GM12878 (cell line): ENCODE data around the gene EPHB1. TPM values are rescaled to one million over a fixed set of nuclear protein-coding genes. Genes with fewer than 3 reads are reported as not detected.

Experiments
- ATAC-seq: fragments of 200-7000 bp; cut with Tn5 transposase; 3 replicates; pipeline ENCODE4 v1.9.1; 2020; ENCODE audit warnings: mild to moderate bottlenecking, moderate library complexity
- BruUV-seq: library from RNA; stranded (reverse); fragments of 400-500 nt; replicated peaks from 2 replicates; lab custom pipeline; 2021; lab: Mats Ljungman, UMichigan
- CTCF ChIA-PET: fragments of 300-600 bp; sonication (Branson Sonifier 250); formaldehyde crosslinking; extraction: SDS; loops from one replicate; lab custom pipeline; 2021; ENCODE audit warnings: inconsistent platforms; lab: Yijun Ruan, JAX
- POLR2A ChIA-PET: fragments of 350-600 bp; formaldehyde crosslinking; extraction: SDS; loops from one replicate; lab custom pipeline; 2021; ENCODE audit warnings: inconsistent platforms; lab: Charles Lee
- RAD21 ChIA-PET: fragments of 300-600 bp; sonication (Branson Sonifier 250); formaldehyde crosslinking; loops from one replicate; lab custom pipeline; 2023; ENCODE audit warnings: antibody characterized with exemption; ENCODE audit not compliant: unreplicated experiment; lab: Charles Lee
- SMC1A ChIA-PET: fragments of 300-600 bp; sonication (Branson Sonifier 250); formaldehyde crosslinking; loops from one replicate; lab custom pipeline; 2023; ENCODE audit not compliant: unreplicated experiment, uncharacterized antibody; lab: Charles Lee
- DNase-seq: peaks from one replicate; pipeline ENCODE4 v3.0.0-alpha.2; 2011; ENCODE audit warnings: low read depth, low spot score
- FAIRE-seq: peaks from 3 replicates; lab custom pipeline; 2011; peaks lifted over from hg19 to GRCh38; lab: Jason Lieb, UNC
- H2AFZ ChIP-seq: 2 replicates; pipeline ENCODE4 v1.6.0; 2011; ENCODE audit warnings: low read depth, low read length, control low read depth; ENCODE audit not compliant: control insufficient read depth
- H3K27ac ChIP-seq: 2 replicates; pipeline ENCODE4 v1.5.1; 2011; ENCODE audit warnings: control low read depth; ENCODE audit not compliant: control insufficient read depth, insufficient read depth
- H3K27me3 ChIP-seq, 2 experiments: replicated peaks in 1 of 2; 2 replicates each; pipeline versions ENCODE4 v1.6.0 to v1.6.1; 2011; ENCODE audit warnings: low read length in 1 of 2; ENCODE audit not compliant: control insufficient read depth in 2 of 2, insufficient read depth in 2 of 2
- H3K36me3 ChIP-seq, 2 experiments: 2 replicates each; pipeline ENCODE4 v1.5.1; 2011; ENCODE audit warnings: low read length in 1 of 2; ENCODE audit not compliant: control insufficient read depth in 2 of 2, insufficient read depth in 2 of 2
- H3K4me1 ChIP-seq: 2 replicates; pipeline ENCODE4 v1.6.1; 2011; ENCODE audit warnings: mild to moderate bottlenecking, low read length, moderate library complexity, mixed read lengths; ENCODE audit not compliant: control insufficient read depth, insufficient read depth
- H3K4me2 ChIP-seq: 2 replicates; pipeline ENCODE4 v1.6.0; 2011; ENCODE audit warnings: control low read depth; ENCODE audit not compliant: control insufficient read depth, insufficient read depth
- H3K4me3 ChIP-seq: fragments of 200-600 bp; sonication (generic); 2 replicates; pipeline ENCODE4 v1.5.1; 2016
- H3K79me2 ChIP-seq: 2 replicates; pipeline ENCODE4 v1.6.0; 2011; ENCODE audit warnings: low read length; ENCODE audit not compliant: control insufficient read depth, insufficient read depth
- H3K9ac ChIP-seq: 2 replicates; pipeline ENCODE4 v1.8.0; 2011; ENCODE audit warnings: low read length, control low read depth, mixed read lengths; ENCODE audit not compliant: control insufficient read depth, insufficient read depth
- H3K9me3 ChIP-seq: replicated peaks from 3 replicates; pipeline ENCODE4 v1.5.1; 2011; ENCODE audit warnings: mild to moderate bottlenecking, low read length; ENCODE audit not compliant: control insufficient read depth, insufficient read depth
- H4K20me1 ChIP-seq: 2 replicates; pipeline ENCODE4 v1.6.0; 2011; ENCODE audit not compliant: control insufficient read depth, insufficient read depth
- HDAC2 ChIP-seq: fragments of 200-600 bp; sonication (generic); IDR thresholded peaks from 2 replicates; pipeline ENCODE4 v1.6.1; 2017
- HSF1 ChIP-seq: fragments of 150-350 bp; IDR thresholded peaks from 2 replicates; pipeline ENCODE4 v1.6.1; 2014; ENCODE audit warnings: mild to moderate bottlenecking, low read depth, low read length
- KAT2A ChIP-seq: conservative IDR thresholded peaks from 2 replicates; pipeline ENCODE4 v1.6.1; 2011; ENCODE audit warnings: low read depth, low read length; ENCODE audit not compliant: control insufficient read depth
- MTA3 ChIP-seq: IDR thresholded peaks from 2 replicates; pipeline ENCODE4 v1.6.1; 2012; ENCODE audit warnings: low read length, inconsistent platforms, borderline replicate concordance
- SREBF1 ChIP-seq: IDR thresholded peaks from 2 replicates; pipeline ENCODE4 v1.6.1; 2012; ENCODE audit warnings: mild to moderate bottlenecking, low read length
- TBL1XR1 ChIP-seq: IDR thresholded peaks from 2 replicates; pipeline ENCODE4 v1.6.1; 2012; ENCODE audit warnings: low read depth, low read length, improper control_type of control experiment
- YY1 ChIP-seq: IDR thresholded peaks from 2 replicates; pipeline ENCODE4 v1.6.1; 2011; ENCODE audit warnings: low read depth, mild to moderate bottlenecking, low read length
- ZNF384 ChIP-seq: IDR thresholded peaks from 2 replicates; pipeline ENCODE4 v1.6.1; 2012; ENCODE audit warnings: low read depth, mild to moderate bottlenecking, low read length, improper control_type of control experiment, borderline replicate concordance
- WGBS: methylation state at CpG from one replicate; pipeline ENCODE4 v1.1.6; 2016; ENCODE audit warnings: low lambda C conversion rate; ENCODE audit not compliant: insufficient replicate concordance, insufficient coverage; ENCODE audit errors: missing lambda C conversion rate; 5-methylcytosine and 5-hydroxymethylcytosine counted together
- in situ Hi-C: fragments of 300-500 bp; cut with MboI; formaldehyde crosslinking; loops from 9 replicates; pipeline ENCODE4 v1.14.3; 2018; ENCODE audit warnings: mixed read lengths
- intact Hi-C: fragments of 100-400 bp; cut with micrococcal nuclease; formaldehyde crosslinking; loops from one replicate; pipeline ENCODE4 v1.14.2; 2022; ENCODE audit not compliant: unreplicated experiment
- polyA plus RNA-seq, 11 experiments: library from polyadenylated mRNA; depleted of rRNA in 4 of 11; unstranded in 6 of 11; stranded (reverse) in 5 of 11; fragments of >200 nt; fragmentation: Nextera tagmentation in 4 of 11; fragmentation: Illumina TruSeq in 1 of 11; extraction: Ambion mirVana in 4 of 11; extraction: Trizol in 1 of 11; gene quantifications; 1 replicate in 1 of 11; 2 replicates in 10 of 11; pipeline versions ENCODE4 v1.2.1 to v1.2.3, GENCODE V29; 2011 to 2016; ENCODE audit warnings: inconsistent platforms in 2 of 11, missing spikeins in 2 of 11, low read depth in 1 of 11
- total RNA-seq, 4 experiments: library from RNA; depleted of rRNA in 3 of 4; stranded (reverse); fragments of >200 nt in 3 of 4; fragmentation: Illumina TruSeq in 1 of 4; extraction: Trizol in 1 of 4; gene quantifications; 2 replicates each; pipeline versions ENCODE4 v1.2.1 to v1.2.3, GENCODE V29; 2013 to 2021
- TF ChIP-seq, protein P1 (sequence below): fragments of 450-650 bp; formaldehyde crosslinking; IDR thresholded peaks from 2 replicates; pipeline ENCODE4 v1.4.0; 2022; ENCODE audit warnings: mild to moderate bottlenecking, moderate library complexity

The EPHB1 gene
- total and polyA plus RNA-seq, 10 of the 15 experiments (the other 5 are each of a cell fraction or from before 2014, with no cell fraction given) = 0.33 to 23.8 (median 1.2) TPM

DNA sequence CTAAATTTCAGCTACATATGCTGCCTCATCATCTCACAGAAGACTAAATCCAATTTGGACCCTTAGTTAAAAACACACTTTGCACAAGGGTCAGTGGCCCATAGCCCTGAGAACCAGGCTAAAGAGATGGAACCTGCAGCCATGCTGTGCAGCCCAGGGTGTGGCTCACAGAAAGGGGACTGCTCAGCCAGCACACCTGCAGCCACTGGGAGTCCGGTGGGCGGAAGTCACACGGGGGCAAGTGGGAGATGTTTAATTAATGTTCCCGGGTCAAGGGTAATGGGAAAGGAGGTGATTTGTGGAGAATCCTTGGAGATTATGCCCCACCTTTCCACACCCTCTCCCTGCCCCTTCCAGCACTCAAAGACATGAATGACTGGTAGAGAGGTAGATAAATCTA lies 467.4 kb downstream of the EPHB1 start (continued):
- TF ChIP-seq HSF1 = no peak

DNA sequence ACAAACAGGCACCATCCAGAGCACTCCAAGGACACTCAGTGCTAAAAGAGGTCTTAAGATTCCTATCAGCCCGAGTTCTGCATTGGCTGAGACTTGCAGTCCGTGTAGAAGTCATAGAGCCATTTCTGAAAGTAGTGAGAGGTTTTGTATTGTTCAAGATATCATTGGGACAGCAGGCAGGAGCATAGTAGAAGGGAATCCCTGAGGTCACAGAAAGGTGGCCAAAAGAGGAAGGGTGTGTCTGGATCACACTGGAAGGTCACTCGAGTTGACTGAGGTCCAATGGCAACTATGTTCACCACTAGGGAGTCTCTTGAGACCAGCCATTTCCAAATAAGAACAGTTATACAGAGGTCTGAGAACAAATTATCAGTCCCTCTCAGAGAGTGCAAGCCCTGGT lies 468.3 kb downstream of the EPHB1 start:
- DNase-seq = no peak
- Histone ChIP-seq H3K9ac (no peak overlapping the region), H2AFZ (no peak overlapping the region), H3K27me3 (no peaks in the 10 kb centered on the region), H3K4me3 (no peak overlapping the region), H3K4me2 (no peak overlapping the region), H3K9me3 (no peaks in the 10 kb centered on the region), H3K79me2 (no peaks in the 10 kb centered on the region), H3K27ac (no peak overlapping the region), H3K4me1 (no peaks in the 10 kb centered on the region), H3K36me3 (peaks cover 0 to 3% of the 10 kb centered on the region in 2 experiments; a peak in 2 of 4 replicates), H4K20me1 (no peaks in the 10 kb centered on the region)
- in situ Hi-C loops (no loop called here), intact Hi-C loops (no loop called here)
- BruUV-seq = no TSS peak
- no peak for TF ChIP-seq ZNF384
- TF ChIP-seq SREBF1 = no peak
- no peak for TF ChIP-seq YY1
- TF ChIP-seq KAT2A = no peak
- no peak for TF ChIP-seq HDAC2
- TF ChIP-seq, protein P1, sequence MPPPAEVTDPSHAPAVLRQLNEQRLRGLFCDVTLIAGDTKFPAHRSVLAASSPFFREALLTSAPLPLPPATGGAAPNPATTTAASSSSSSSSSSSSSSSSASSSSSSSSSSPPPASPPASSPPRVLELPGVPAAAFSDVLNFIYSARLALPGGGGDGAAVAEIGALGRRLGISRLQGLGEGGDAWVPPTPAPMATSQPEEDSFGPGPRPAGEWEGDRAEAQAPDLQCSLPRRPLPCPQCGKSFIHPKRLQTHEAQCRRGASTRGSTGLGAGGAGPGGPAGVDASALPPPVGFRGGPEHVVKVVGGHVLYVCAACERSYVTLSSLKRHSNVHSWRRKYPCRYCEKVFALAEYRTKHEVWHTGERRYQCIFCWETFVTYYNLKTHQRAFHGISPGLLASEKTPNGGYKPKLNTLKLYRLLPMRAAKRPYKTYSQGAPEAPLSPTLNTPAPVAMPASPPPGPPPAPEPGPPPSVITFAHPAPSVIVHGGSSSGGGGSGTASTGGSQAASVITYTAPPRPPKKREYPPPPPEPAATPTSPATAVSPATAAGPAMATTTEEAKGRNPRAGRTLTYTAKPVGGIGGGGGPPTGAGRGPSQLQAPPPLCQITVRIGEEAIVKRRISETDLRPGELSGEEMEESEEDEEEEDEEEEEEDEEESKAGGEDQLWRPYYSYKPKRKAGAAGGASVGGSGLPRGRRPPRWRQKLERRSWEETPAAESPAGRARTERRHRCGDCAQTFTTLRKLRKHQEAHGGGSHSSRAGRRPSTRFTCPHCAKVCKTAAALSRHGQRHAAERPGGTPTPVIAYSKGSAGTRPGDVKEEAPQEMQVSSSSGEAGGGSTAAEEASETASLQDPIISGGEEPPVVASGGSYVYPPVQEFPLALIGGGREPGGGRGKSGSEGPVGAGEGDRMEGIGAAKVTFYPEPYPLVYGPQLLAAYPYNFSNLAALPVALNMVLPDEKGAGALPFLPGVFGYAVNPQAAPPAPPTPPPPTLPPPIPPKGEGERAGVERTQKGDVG (CRISPR knock-in tag) = no peak
- no peak for TF ChIP-seq TBL1XR1
- TF ChIP-seq MTA3 = no peak
- ChIA-PET SMC1A (no interaction called here), RAD21 (no interaction called here), CTCF (no interaction called here), POLR2A (no interaction called here)
- FAIRE-seq = no peak
- WGBS = 3% methylated on average over 3 of the region's 3 CpGs
- no peak; the same call in 1 of the 3 replicates for ATAC-seq
